ENCODE measurements around the gene COL26A1.
"Not testable (repeated sequence)": the region's sequence is repeated elsewhere in the genome, so short reads cannot be mapped to it uniquely, and the experiment has no call there.

Gene COL26A1

GRCh38 chr7:101453617-101454016 lies 90.9 kb downstream of the COL26A1 start:
- no peak for DNase-seq

- no peak for DNase-seq
These were observed 94.5 kb downstream of the COL26A1 start for GRCh38 chr7:101457001-101457750.

- no peak for DNase-seq
These were observed 102.5 kb downstream of the COL26A1 start for GRCh38 chr7:101465131-101465530.

GRCh38 chr7:101465576-101466196 lies 103.0 kb downstream of the COL26A1 start:
- DNase-seq = no peak

GRCh38 chr7:101466871-101467270 lies 104.2 kb downstream of the COL26A1 start:
- no peak for DNase-seq

GRCh38 chr7:101468546-101469275 lies 106.0 kb downstream of the COL26A1 start:
- no peak for DNase-seq

DNA sequence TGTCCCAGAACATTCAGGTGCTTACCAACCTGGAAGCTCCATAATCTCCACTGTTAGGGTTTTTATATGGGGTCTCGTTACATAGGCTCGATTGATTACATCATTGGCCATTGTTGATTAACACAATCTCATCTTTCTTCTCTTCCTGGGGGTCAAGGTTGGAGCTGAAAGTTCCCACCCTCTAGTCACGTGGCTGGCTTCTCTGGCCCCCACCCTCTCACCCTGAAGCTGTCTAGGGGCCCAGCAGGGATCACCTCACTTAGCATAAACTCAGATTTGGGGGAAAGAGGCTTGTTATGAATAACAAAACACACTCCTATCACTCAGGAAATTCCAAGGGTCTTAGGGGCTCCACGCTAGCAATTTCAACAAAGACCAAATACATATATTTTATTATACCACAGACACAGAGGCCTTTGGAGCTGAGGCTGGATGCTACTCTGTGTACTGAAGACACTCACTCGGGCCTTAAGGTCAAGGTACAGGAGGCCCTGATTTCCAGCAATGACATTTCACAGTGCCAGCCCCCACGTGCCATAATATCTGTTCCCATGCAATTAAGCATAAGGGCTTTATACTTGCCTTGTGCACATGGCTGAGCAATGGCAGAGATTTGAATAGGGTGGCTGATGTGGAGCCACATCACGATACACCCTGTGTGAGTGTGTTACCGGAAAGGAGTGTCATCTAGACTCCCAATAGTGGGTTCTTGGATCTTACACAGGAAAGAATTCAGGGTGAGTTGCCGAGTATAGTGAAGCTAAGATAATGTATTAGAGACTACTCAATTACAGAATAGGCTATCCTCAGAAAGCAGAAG lies 108.2 kb downstream of the COL26A1 start:
- no peak for DNase-seq

GRCh38 chr7:101474178-101474577 lies 111.5 kb downstream of the COL26A1 start:
- DNase-seq = no peak

DNA sequence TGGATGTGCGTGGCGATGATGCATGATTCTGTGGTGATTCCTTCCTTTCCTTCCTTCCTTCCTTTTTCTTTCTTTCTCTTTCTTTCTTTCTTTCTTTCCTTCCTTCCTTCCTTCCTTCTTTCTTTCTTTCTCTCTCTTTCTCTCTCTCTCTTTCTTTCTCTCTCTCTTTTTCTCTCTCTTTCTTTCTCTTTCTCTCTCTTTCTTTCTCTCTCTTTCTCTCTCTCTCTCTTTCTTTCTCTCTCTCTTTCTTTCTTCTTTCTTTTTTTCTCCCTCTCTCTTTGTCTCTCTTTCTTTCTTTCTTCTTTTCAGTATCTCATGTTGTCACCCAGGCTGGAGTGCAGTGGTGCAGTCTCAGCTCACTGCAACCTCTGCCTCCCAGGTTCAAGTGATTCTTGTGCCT lies 113.0 kb downstream of the COL26A1 start:
- DNase-seq = not testable (repeated sequence)

DNA sequence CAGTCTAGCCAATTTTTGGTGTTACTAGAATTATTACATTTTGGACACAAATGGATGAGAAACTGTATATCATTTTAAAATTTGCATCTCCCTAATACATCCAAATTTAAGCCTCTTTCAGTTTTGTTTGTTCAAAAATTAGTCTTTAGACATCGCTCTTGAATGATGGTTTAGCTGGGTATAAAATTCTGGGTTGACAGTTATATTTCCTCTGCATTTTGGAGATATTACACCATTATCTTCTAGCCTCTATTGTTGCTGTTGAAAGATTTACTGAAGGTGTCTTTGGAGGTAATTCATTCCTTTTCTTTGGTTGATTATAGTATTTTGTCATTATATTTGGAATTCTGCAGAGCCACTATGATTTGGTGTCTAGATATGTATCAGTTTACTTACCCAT lies 116.5 kb downstream of the COL26A1 start:
- no peak for DNase-seq

DNA sequence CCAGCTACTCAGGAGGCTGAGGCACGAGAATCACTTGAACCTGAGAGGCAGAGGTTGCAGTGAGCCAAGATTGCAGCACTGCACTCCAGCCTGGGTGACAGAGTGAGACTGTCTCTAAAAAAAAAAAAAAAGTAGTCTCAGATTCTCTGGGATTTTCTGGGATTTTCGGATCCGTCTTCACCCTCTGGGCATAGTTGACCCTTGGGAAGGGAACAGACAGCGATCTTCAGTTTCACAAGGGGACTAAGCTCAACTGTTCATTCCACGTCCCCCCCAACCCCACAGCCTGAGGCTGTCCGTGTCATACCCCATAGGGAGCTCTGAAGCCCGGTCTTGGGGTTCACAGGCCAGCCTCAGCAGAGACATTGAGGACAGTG lies 123.4 kb downstream of the COL26A1 start:
- not testable (repeated sequence) for DNase-seq

GRCh38 chr7:101486433-101487104 lies 123.9 kb downstream of the COL26A1 start:
- no peak for DNase-seq

DNA sequence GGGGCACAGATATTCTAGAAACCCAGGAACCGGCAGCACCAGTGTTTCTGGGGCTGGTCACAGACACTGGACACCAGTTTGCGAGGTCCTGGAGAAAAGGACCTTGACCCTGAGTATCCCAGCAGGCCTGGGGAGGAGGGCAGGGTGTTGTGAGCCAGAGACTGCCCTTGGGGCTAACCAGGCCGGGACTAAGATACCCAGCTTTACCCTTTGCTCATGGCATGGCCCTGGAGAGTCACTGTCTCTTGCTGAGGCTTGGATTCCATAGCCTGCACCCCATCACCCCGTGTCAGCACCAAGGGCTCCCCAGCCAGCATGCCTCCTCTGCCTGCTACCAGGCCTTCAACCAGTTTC lies 124.4 kb downstream of the COL26A1 start:
- DNase-seq = no peak

DNA sequence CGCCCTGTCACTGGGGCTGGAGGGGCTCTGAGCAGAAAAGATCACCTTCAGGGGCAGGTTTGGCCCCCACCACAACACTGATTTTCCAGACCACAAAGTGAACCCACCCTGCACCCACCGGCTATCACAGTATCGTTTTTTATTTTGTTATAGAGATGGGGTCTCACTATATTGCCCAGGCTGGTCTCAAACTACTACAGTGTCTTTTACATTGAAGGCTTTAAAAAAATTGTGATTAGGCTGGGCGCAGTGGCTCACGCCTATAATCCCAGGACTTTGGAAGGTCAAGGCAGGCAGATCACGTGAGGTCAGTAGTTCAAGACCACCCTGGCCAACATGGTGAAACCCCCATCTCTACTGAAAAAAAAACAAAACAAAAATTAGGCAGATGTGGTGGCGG lies 125.1 kb downstream of the COL26A1 start:
- no peak for DNase-seq

- DNase-seq = no peak
These were observed 126.3 kb downstream of the COL26A1 start for GRCh38 chr7:101488826-101489572.

GRCh38 chr7:101490439-101490838 lies 127.8 kb downstream of the COL26A1 start:
- not testable (repeated sequence) for DNase-seq

DNA sequence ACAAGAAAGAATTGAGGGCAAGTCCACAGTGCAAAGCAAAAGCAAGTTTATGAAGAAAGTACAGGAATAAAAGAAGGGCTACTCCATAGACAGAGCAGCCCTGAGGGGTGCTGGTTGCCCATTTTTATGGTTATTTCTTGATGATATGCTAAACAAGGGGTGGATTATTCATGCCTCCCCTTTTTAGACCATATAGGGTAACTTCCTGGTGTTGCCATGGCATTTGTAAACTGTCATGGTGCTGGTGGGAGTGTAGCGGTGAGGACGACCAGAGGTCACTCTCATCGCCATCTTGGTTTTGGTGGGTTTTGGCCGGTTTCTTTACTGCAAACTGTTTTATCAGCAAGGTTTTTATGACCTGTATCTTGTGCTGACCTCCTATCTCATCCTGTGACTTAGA lies 128.8 kb downstream of the COL26A1 start:
- not testable (repeated sequence) for DNase-seq

- DNase-seq = no peak
These were observed 132.1 kb downstream of the COL26A1 start for GRCh38 chr7:101494602-101495329.

GRCh38 chr7:101496017-101496416 lies 133.3 kb downstream of the COL26A1 start:
- no peak for DNase-seq

DNA sequence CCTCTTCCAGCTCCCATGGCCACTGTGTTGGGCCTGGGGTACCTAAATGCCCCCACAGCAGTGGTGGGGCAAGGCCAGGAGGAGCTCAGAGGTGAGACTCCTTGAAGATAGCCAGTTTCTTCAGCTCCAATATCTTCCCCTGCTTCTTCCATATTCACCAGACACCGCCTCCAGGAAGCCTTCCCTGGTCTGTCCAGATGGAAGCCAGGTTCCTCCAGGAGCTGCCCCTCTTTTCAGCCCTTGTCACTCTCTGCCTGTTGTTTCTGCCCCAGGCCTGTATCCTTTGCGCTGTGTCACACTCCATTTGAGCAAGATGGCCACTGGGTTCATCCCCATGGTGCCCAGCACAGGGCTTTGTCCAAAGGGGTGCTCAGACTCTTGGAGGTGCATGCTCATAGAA lies 138.7 kb downstream of the COL26A1 start:
- no peak for DNase-seq

DNA sequence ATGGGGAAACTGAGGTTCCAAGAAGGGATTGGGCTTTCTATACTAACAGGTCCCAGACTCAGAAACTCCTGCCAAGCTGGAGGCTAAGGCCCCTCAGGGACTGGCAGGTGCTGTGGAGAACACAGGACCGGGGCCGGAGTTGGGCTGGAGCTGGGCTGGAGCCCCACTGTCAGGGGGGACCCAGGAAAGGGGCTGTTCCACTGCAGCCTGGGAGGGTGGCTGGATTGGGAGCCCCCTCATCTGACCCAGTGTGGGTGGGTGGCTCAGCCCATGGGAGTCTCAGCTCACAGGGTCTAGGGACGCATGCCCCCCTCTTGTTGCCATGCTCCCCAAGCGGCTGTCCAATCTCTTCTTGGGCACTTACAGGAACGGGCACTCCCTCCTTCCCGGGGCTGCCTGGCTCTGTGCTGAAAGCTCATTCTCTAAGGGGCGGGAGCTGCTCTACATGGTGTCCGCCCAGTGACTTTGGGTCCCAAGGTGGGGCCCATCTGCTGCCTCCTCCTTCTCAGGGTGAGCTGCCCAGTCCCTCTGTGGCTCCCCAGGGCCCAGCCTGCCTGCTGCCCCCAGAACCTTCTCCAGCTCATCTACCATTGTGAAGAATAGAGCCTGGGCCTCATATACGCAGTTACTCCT lies 139.9 kb downstream of the COL26A1 start:
- DNase-seq = no peak
